Measurements from ENCODE around the gene DDX27.

Gene DDX27

DNA sequence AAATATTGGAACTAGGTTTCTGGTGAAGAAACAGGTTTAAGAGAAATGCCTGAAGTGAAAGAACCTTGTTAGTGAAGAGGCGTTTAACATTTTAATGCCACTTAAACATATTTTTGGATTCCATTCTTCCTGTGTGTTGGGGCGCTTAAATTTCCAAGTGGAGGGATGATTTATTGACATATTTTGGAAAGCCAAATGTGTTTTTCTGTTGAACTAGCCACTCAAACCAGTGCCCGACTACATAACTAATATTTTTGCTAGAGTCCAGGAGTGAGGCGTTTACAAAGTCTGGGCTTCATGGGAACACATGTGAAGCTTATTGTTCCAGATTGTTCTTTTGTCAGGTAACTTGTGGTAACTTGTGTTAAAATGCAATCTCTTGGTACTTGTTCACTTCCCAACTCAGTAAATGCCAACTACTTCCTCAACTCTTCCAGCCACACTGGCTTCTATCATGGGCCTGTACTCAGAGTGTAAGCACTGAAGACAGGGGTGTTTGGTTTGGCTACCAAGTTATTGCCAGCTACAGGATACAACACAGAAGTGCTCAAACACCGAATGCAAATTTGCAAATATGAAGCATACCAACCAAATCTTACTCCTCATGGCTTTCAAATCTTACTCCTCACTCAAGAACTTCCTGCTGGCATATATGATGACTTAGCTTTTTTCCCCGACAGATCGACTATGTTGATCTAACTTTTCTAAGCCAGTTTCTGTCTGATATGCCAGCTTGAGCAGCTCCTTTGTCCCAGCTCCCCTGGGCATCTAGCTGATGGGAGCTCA, 60.7 kb downstream of the DDX27 start:
- no peak for TF ChIP-seq REST (IDR thresholded peaks at IDR 0.05; ENCODE audit: low read depth)
- no peak for TF ChIP-seq EP300 (IDR thresholded peaks at IDR 0.05; ENCODE audit: borderline replicate concordance)
- no peak for TF ChIP-seq TEAD4 (IDR thresholded peaks at IDR 0.05)
- TF ChIP-seq FOXM1 (IDR thresholded peaks at IDR 0.05; ENCODE audit: borderline replicate concordance, low read depth) = no peak
- no peak for TF ChIP-seq EGR1 (IDR thresholded peaks at IDR 0.05)
- TF ChIP-seq, protein P1, sequence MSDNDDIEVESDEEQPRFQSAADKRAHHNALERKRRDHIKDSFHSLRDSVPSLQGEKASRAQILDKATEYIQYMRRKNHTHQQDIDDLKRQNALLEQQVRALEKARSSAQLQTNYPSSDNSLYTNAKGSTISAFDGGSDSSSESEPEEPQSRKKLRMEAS (IDR thresholded peaks at IDR 0.05) = no peak

GRCh38 chr20:49280463-49281058, 61.3 kb downstream of the DDX27 start:
- TF ChIP-seq EGR1 (IDR thresholded peaks at IDR 0.05) (no peak), FOXM1 (IDR thresholded peaks at IDR 0.05; ENCODE audit: borderline replicate concordance, low read depth) (no peak), EP300 (IDR thresholded peaks at IDR 0.05; ENCODE audit: borderline replicate concordance) (no peak), TAF1 (IDR thresholded peaks at IDR 0.05; ENCODE audit: low read depth) (no peak), RAD21 (IDR thresholded peaks at IDR 0.05; ENCODE audit: low read depth) (no peak), REST (IDR thresholded peaks at IDR 0.05; ENCODE audit: low read depth) (no peak), TCF12 (IDR thresholded peaks at IDR 0.05; ENCODE audit: low read depth) (no peak), ZBTB7A (IDR thresholded peaks at IDR 0.05; ENCODE audit: low read depth) (no peak), CEBPB (IDR thresholded peaks at IDR 0.05) (no peak), NFIC (IDR thresholded peaks at IDR 0.05) (no peak), YY1 (IDR thresholded peaks at IDR 0.05; ENCODE audit: low read depth) (no peak), CREB1 (IDR thresholded peaks at IDR 0.05; ENCODE audit: low read depth) (no peak)
- TF ChIP-seq, protein P1 (IDR thresholded peaks at IDR 0.05) = no peak
- TF ChIP-seq, protein P2, sequence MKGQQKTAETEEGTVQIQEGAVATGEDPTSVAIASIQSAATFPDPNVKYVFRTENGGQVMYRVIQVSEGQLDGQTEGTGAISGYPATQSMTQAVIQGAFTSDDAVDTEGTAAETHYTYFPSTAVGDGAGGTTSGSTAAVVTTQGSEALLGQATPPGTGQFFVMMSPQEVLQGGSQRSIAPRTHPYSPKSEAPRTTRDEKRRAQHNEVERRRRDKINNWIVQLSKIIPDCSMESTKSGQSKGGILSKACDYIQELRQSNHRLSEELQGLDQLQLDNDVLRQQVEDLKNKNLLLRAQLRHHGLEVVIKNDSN (IDR thresholded peaks at IDR 0.05) = no peak

- TF ChIP-seq TAF1 (IDR thresholded peaks at IDR 0.05; ENCODE audit: low read depth) (no peak), EGR1 (IDR thresholded peaks at IDR 0.05) (no peak), TEAD4 (IDR thresholded peaks at IDR 0.05) (no peak), FOXM1 (IDR thresholded peaks at IDR 0.05; ENCODE audit: borderline replicate concordance, low read depth) (no peak), CEBPB (IDR thresholded peaks at IDR 0.05) (no peak), REST (IDR thresholded peaks at IDR 0.05; ENCODE audit: low read depth) (no peak), ZBTB7A (IDR thresholded peaks at IDR 0.05; ENCODE audit: low read depth) (no peak), RAD21 (IDR thresholded peaks at IDR 0.05; ENCODE audit: low read depth) (no peak), YY1 (IDR thresholded peaks at IDR 0.05; ENCODE audit: low read depth) (no peak), NFIC (IDR thresholded peaks at IDR 0.05) (no peak), CREB1 (IDR thresholded peaks at IDR 0.05; ENCODE audit: low read depth) (no peak), EP300 (IDR thresholded peaks at IDR 0.05; ENCODE audit: borderline replicate concordance) (no peak), TCF12 (IDR thresholded peaks at IDR 0.05; ENCODE audit: low read depth) (no peak)
- TF ChIP-seq, protein P2 (IDR thresholded peaks at IDR 0.05) = no peak
- TF ChIP-seq, protein P1 (IDR thresholded peaks at IDR 0.05) = no peak
Measured at GRCh38 chr20:49281059-49281912, 62.1 kb downstream of the DDX27 start.
